NCI-H524 (cell line): Measurements from ENCODE around the gene H1-8.

Experiments used
- DNase-seq, 2 experiments: peaks; one replicate each; lab custom pipeline; 2025; lab: John Stamatoyannopoulos, UW

Gene H1-8

GRCh38 chr3:129593595-129594339 is 50.8 kb downstream of the H1-8 start:
- DNase-seq: peak; percentile 69 to 80

DNA sequence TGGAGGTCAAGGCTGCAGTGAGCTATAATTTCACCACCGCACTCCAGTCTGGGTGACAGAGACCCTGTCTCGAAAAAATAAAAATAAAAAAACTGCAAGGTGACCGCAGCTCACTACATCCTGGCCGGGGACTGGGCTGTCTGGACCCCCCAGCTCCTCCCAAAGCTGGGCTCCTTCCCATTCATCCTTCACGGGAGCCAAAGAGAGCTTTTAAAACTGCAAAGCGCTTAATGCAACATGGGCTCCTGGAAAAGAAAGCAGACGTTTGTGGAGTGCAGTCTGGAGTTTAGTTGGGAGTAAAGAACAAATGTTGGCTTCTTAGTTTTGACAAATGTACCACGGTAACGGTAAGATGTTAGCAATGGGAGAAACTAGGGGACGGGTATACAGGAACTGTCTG is 51.4 kb downstream of the H1-8 start:
- DNase-seq: no peak

DNA sequence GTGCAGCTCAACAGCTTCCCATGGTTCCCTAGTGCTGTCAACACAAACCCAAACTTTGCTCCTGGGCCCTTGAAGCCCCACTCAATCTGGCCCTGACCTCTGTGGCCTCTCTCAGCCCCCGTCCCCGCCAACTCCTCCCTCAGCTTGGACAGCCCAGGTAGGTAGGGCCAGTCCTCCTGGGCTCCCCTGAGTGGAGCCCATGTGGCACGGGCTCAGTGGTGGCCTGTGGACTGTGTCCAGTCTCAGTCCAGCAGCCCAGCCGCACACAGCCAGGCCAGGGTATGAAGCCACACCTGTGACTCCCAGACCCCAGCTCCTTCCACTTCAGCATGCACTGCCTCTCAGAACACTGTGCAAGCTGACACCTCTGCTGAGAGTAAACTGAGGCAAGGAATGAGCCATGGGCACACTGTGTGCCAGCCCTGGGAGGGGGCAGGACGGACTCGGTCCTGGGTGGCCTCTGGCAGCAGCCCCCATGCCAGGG is 52.0 kb downstream of the H1-8 start:
- DNase-seq: no peak

DNA sequence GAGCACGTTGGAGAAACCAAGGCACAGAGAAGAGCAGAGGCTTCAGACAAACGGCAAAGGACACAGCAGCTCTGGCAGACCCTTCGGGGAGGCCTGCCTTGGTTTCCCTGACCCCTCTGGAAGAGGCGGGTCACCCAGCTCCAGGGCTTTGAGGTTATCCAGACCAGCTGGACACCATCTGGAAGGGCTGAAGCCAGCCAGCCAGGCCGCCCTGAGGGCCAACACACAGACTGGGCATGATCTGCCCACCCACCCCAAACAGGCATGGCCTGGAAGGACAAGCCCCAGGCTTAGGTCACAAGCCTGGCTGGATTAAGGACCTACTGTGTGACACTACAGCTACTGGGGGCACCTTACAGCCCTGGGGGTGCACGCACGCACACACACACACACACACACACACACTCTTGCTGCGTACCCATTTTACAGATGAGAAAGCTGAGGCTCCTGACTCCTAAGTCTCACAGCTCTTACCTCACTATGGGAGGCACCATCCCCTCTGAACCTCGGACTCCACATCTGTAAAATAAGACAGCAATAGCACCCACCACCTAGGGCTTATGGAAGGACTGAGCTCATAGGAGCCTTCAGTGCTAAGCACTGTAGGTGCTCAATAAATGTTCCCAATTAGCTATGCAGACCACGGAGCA is 52.7 kb downstream of the H1-8 start:
- DNase-seq: no peak

DNA sequence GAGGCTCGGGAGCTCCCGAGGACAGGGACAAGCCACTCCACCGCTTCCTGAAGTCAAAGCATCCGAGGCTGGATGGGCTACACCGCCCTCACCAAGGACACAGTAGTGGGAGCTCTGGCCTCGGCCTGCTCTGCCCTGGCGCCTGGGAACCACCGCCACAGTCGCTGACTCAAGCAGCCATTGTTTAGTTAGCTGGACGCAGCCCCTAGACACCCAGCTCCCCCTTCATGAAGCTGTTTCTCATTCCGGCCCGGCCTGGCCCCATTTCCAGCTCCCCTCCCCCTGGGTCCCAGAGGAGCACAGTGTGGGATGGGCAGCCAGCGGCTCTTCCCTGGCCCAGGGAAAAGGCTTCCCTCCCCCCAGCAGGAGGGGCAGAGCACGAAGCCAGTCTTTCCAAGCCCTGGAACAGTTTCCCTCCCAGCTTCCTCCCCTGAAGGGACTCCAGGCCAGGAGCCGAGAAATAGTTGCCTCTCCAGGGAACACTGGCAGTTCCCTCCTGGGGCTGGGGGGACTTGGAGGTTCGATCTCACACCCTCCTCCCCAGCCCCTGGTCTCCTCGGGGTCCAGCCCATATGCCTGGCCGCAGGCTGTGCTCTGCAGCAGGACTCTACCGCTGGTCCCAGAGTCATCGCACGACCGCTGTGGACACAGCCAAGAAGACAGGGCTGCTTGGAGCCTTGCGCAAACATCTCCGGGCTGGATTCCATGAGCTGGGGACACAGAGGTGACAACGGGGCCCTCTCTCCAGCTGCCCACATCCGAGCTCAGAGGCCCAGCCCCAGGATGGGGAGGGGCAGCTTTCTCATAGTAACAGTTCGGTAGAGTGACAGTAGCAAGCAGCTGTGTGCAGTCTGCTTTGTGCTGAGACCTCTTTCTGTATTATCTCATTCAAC is 53.5 kb downstream of the H1-8 start:
- no peak for DNase-seq

DNA sequence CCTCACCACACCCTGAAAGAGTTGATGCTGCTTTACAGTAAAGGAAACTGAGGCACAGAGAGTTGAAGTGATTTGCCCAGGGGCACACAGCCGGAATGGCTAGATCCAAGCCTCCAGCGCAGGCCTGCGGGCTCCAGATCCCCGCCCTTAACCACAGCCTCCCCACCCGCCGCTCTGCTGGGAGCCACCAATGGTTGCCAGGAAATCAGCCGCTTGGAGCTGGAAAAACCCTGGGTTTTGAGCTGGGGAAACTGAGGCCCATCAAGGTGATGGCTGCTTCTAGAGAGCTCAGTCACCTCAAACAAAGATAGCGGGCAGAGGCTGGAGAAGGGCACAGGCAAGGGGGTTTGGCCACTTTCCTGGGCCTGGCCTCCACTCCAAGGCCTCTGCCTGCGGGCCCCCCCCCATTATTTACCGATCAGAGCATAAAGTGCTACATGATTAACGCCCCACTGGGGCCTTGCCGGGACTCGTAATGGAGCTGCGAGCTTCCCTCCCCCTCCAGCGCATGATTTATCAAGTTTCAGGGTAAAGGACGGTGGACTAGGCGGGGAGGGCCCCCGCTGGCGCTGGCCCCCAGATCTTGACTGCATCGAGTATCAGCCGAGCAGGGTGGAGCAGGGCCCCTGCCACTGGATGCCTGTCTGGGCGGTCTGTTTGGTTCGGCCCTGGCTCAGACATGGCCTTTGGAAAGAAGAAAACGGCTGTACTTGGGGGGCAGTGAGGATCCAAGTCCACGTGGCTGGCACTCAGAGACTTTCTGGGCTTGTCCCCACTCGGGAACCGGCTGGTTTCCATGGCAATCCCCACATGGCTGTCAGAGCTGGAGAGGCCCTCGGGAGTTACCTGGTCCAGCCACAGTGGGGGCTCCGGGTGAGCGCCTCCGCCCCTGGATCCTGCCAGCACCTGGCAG is 54.4 kb downstream of the H1-8 start:
- no peak for DNase-seq

DNA sequence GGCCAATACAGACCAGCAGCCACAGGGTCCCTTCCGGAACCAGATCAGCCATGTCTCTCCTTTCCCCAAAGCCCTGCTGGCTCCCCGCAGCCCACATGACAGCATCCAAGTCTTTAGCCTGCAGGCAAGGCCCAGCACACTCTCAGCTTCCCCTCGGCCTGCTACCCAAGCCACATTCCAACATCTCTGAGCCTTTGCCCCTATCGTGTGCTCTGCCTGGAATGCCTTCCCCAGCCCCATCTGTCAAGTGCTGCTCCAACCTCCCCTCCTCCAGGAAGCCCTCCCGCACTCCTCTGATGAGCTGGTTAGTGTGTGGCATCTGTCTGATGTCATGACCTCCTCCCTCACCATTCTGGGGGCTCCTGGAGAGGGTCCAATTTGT is 55.0 kb downstream of the H1-8 start:
- DNase-seq: peak in 1 of 2 experiments; percentile 34

- DNase-seq: no peak
These were observed 55.5 kb downstream of the H1-8 start for GRCh38 chr3:129598484-129598883.

GRCh38 chr3:129599073-129599472 is 56.1 kb downstream of the H1-8 start:
- no peak for DNase-seq

- no peak for DNase-seq
These were observed 56.6 kb downstream of the H1-8 start for GRCh38 chr3:129599607-129600006.

- no peak for DNase-seq
These were observed 57.4 kb downstream of the H1-8 start for GRCh38 chr3:129600348-129600747.
